Measurements from ENCODE around the gene EFCAB6.

The EFCAB6 gene

DNA sequence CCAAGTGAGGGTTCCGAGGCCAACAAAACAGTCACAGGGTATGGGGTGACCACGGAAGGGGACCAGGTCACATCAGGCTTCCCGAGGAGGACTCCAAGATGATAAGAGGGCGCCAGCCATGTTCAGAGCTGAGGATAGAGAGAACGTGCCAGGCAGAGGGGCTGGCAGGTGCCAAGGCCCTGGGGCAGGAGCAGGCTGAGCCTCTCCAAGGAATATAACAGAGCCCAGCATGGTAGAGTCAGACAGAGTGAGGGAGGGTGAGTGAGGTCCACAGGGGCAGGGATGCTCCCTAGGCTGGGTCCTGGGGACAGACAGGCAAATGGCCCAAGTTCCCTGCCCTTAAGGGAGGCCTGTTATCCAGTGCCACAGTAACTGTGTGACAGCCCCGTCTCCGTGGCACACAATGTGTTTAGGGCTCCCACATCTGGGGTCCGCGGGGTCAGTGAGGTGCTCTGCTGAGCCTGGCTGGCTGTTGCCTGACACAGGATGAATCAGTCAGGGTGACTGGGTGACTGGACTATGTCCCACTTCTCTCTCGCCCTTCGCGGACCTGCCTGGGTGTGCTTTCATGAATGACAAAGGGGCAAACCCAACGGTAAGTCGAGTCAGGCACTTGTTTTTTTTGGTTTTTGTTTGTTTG is 295.0 kb downstream of the EFCAB6 start:
- no peak for ATAC-seq (ENCODE audit: insufficient read depth, low read depth)
- Histone ChIP-seq H3K4me3 (ENCODE audit: low read depth in 1 of 2, low read length in 2 of 2) (no peak overlapping the region), H4K20me1 (ENCODE audit: insufficient read depth, low read length) (peaks cover 5% of the 10 kb centered on the region; the same call in 1 of the 2 replicates), H3K4me2 (ENCODE audit: insufficient read depth, low read length) (no peak overlapping the region), H3K4me1 (ENCODE audit: insufficient read depth, low read length) (no peaks in the 10 kb centered on the region), H3K9ac (ENCODE audit: low read depth, low read length) (no peak overlapping the region), H3K9me3 (ENCODE audit: insufficient read depth, low read length, severe bottlenecking) (no peaks in the 10 kb centered on the region), H3K36me3 (ENCODE audit: insufficient read depth, low read length) (no peaks in the 10 kb centered on the region), H3K27me3 (ENCODE audit: insufficient read depth, low read length, poor library complexity) (no peaks in the 10 kb centered on the region), H2AFZ (ENCODE audit: low read depth, low read length) (no peak overlapping the region), H3K27ac (ENCODE audit: low read length) (no peak overlapping the region), H3K79me2 (ENCODE audit: insufficient read depth, low read length) (no peaks in the 10 kb centered on the region)
- DNase-seq = no peak
- TF ChIP-seq CTCF (IDR thresholded peaks at IDR 0.05; ENCODE audit: borderline replicate concordance, extremely low read depth, low read length, poor library complexity, severe bottlenecking) (no peak), EZH2 (IDR thresholded peaks at IDR 0.05; ENCODE audit: borderline replicate concordance, low read depth, low read length, severe bottlenecking) (no peak)

DNA sequence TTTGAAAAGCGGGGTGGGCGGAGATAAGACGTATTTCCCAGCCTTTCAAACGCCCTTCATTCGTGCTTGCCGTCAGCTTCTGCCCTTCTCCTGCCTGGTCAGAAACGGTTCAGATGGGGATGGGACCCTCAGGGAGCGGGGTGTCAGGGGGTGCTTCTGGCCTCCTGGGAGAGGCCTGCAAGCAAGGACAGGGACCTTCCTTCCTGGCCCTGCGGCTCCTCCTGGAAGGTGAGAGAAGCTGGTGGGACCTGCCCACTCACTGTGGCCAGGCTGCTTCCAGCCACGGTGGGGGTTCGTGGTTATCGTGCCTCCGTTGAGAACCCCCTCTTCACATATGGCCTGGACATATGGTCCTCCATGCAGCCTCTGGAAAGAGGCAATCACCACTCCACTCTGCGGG is 295.7 kb downstream of the EFCAB6 start:
- H3K27ac ChIP-seq (ENCODE audit: low read length) = no peak overlapping the region
- H4K20me1 ChIP-seq (ENCODE audit: insufficient read depth, low read length) = peaks cover 5% of the 10 kb centered on the region; the same call in 1 of the 2 replicates
- DNase-seq = no peak
- no peaks in the 10 kb centered on the region for H3K27me3 ChIP-seq (ENCODE audit: insufficient read depth, low read length, poor library complexity)
- TF ChIP-seq CTCF (IDR thresholded peaks at IDR 0.05; ENCODE audit: borderline replicate concordance, extremely low read depth, low read length, poor library complexity, severe bottlenecking) (no peak), EZH2 (IDR thresholded peaks at IDR 0.05; ENCODE audit: borderline replicate concordance, low read depth, low read length, severe bottlenecking) (no peak)
- no peaks in the 10 kb centered on the region for H3K36me3 ChIP-seq (ENCODE audit: insufficient read depth, low read length)
- ATAC-seq (ENCODE audit: insufficient read depth, low read depth) = no peak
- no peaks in the 10 kb centered on the region for H3K9me3 ChIP-seq (ENCODE audit: insufficient read depth, low read length, severe bottlenecking)
- H3K79me2 ChIP-seq (ENCODE audit: insufficient read depth, low read length) = no peaks in the 10 kb centered on the region
- no peak overlapping the region for H3K9ac ChIP-seq (ENCODE audit: low read depth, low read length)
- no peak overlapping the region for H3K4me3 ChIP-seq (ENCODE audit: low read depth in 1 of 2, low read length in 2 of 2)
- H2AFZ ChIP-seq (ENCODE audit: low read depth, low read length) = no peak overlapping the region
- H3K4me2 ChIP-seq (ENCODE audit: insufficient read depth, low read length) = no peak overlapping the region
- no peaks in the 10 kb centered on the region for H3K4me1 ChIP-seq (ENCODE audit: insufficient read depth, low read length)

DNA sequence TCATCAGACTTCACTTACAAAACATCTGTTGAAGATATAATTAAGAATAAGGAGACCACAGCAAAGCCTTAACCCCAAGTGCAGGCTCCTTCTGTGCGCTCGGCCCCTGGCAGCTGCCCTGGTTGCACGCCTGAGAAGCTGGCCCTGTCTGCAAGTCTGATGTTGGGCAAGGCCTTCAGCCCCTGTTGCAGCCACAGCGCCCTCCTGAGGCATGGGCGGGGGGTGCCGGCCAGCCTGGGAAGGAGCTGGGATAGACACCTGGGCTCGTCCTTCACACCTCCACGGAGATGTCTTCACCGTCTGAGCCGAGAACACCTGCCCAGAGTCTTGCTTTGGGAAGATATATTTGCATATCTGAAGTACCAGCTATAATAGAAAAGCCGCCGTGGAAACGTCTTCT is 296.2 kb downstream of the EFCAB6 start:
- Histone ChIP-seq H3K36me3 (ENCODE audit: insufficient read depth, low read length) (no peaks in the 10 kb centered on the region), H3K4me1 (ENCODE audit: insufficient read depth, low read length) (no peaks in the 10 kb centered on the region), H2AFZ (ENCODE audit: low read depth, low read length) (no peak overlapping the region), H4K20me1 (ENCODE audit: insufficient read depth, low read length) (peaks cover 5% of the 10 kb centered on the region; the same call in 1 of the 2 replicates), H3K4me2 (ENCODE audit: insufficient read depth, low read length) (no peak overlapping the region), H3K4me3 (ENCODE audit: low read depth in 1 of 2, low read length in 2 of 2) (no peak overlapping the region), H3K79me2 (ENCODE audit: insufficient read depth, low read length) (no peaks in the 10 kb centered on the region), H3K9me3 (ENCODE audit: insufficient read depth, low read length, severe bottlenecking) (no peaks in the 10 kb centered on the region), H3K9ac (ENCODE audit: low read depth, low read length) (no peak overlapping the region), H3K27ac (ENCODE audit: low read length) (no peak overlapping the region), H3K27me3 (ENCODE audit: insufficient read depth, low read length, poor library complexity) (no peaks in the 10 kb centered on the region)
- DNase-seq (no peak), ATAC-seq (ENCODE audit: insufficient read depth, low read depth) (no peak)
- no peak for TF ChIP-seq EZH2 (IDR thresholded peaks at IDR 0.05; ENCODE audit: borderline replicate concordance, low read depth, low read length, severe bottlenecking)
- no peak for TF ChIP-seq CTCF (IDR thresholded peaks at IDR 0.05; ENCODE audit: borderline replicate concordance, extremely low read depth, low read length, poor library complexity, severe bottlenecking)
